ENCODE results near the gene EIF4E1B. TPM values are rescaled to one million over a fixed set of nuclear protein-coding genes. Genes with fewer than 3 reads are reported as not detected.

EIF4E1B gene
- total RNA-seq, 4 donors from 2014 or later = not detected

DNA sequence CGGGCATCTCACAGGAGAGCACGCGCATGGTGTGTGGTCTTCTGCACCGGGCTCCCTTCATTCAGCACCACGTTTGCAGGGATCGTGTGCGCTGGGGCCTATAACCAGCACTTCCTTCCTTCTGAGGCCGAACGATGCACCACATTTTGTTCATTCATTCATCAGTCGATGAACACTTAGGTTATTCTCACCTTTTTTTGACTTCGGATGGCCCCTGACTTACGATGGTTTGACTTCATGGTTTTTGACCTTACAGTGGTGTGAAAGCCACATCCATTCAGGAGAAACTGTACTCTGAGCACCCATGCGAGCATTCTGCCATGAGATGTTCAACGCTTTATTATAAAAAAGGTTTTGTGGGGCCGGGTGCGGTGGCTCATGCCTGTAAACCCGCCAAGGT lies 44.3 kb downstream of the EIF4E1B start:
- Histone ChIP-seq H3K36me3 (no peaks in the 10 kb centered on the region), H3K4me3 (no peak overlapping the region), H3K27me3 (peaks cover 0 to 73% (median 5%) of the 10 kb centered on the region in 4 donors), H3K4me1 (peaks cover 2 to 9% (median 3%) of the 10 kb centered on the region in 4 donors), H3K9me3 (no peaks in the 10 kb centered on the region), H3K27ac (replicated peaks in 1 of 4) (no peak overlapping the region)
- TF ChIP-seq, protein P1, sequence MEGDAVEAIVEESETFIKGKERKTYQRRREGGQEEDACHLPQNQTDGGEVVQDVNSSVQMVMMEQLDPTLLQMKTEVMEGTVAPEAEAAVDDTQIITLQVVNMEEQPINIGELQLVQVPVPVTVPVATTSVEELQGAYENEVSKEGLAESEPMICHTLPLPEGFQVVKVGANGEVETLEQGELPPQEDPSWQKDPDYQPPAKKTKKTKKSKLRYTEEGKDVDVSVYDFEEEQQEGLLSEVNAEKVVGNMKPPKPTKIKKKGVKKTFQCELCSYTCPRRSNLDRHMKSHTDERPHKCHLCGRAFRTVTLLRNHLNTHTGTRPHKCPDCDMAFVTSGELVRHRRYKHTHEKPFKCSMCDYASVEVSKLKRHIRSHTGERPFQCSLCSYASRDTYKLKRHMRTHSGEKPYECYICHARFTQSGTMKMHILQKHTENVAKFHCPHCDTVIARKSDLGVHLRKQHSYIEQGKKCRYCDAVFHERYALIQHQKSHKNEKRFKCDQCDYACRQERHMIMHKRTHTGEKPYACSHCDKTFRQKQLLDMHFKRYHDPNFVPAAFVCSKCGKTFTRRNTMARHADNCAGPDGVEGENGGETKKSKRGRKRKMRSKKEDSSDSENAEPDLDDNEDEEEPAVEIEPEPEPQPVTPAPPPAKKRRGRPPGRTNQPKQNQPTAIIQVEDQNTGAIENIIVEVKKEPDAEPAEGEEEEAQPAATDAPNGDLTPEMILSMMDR (IDR thresholded peaks at IDR 0.05) = no peak
- TF ChIP-seq POLR2A (IDR thresholded peaks at IDR 0.05; ENCODE audit: low read depth) (no peak), EP300 (IDR thresholded peaks at IDR 0.05) (no peak), POLR2AphosphoS5 (IDR thresholded peaks at IDR 0.05) (no peak)
- DNase-seq (ENCODE audit: extremely low spot score) = no peak
- 86% methylated on average over 17 of the region's 17 CpGs for WGBS
- intact Hi-C loops (cut with DNase I) = no loop called here

DNA sequence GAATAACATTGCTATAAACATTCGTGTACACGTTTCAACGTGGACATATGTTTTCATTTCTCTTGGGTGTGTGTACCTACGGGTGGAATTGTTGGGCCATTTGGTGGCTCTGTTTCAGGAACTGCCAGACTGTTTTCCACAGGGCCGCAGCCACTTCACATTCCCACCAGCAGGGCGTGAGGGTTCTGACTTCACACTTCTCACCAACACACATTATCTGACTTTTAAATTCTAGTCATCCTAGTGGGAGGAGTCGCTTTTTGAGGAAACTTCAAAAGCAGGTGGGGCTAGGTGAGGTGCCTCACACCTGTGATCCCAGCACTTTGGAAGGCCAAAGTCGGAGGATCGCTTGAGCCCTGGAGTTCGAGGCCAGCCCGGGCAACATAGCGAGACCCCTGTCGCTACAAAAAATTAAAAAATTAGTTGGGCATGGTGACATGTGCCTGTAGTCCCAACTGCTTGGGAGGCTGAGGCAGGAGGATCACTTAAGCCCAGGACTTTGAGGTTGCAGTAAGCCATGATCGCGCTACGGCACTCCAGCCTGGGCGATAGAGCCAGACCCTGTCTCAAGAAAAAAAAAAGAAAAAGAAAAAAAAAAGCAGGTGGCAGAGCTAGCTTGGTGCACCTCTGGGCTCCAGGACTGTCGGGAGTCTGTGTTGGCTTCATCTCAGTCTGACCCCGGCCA lies 45.3 kb downstream of the EIF4E1B start:
- Histone ChIP-seq H3K36me3 (no peaks in the 10 kb centered on the region), H3K4me3 (no peak overlapping the region), H3K27ac (replicated peaks in 1 of 4) (no peak overlapping the region), H3K4me1 (peaks cover 8 to 13% (median 10%) of the 10 kb centered on the region in 4 donors), H3K9me3 (no peaks in the 10 kb centered on the region), H3K27me3 (peaks cover 0 to 73% (median 13%) of the 10 kb centered on the region in 4 donors)
- no peak for DNase-seq (ENCODE audit: extremely low spot score)
- 68% methylated on average over 18 of the region's 19 CpGs for WGBS
- intact Hi-C loops (cut with DNase I) = no loop called here
- TF ChIP-seq, protein P1 (IDR thresholded peaks at IDR 0.05) = peak in 1 of 3 experiments; percentile 40
- TF ChIP-seq POLR2AphosphoS5 (IDR thresholded peaks at IDR 0.05) = no peak

DNA sequence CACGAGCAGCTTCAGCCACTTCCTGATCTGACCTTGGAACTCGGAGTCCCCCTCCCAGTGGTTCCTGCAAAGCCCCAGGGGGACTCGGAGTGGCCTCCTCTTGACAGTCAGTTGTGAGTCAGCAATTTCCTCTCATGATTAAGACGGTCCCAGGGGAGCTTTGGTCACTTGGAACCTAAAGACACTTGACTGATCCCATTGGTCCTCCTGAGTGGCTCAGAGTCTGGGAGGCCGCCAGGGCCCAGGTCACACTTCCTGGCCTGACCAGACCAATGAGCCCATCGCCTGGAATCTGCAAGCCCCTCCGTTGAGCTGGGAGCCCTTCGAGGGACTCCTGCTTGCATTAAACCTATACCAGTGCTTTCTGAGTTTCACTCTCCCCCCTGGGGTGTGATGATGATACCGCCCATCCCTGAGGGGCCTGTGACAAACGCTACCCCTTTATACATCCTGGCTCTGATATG lies 45.9 kb downstream of the EIF4E1B start:
- DNase-seq (ENCODE audit: extremely low spot score) = no peak
- Histone ChIP-seq H3K4me3 (no peak overlapping the region), H3K27ac (replicated peaks in 1 of 4) (no peak overlapping the region), H3K4me1 (peaks cover 8 to 13% (median 10%) of the 10 kb centered on the region in 4 donors), H3K9me3 (no peaks in the 10 kb centered on the region), H3K36me3 (no peaks in the 10 kb centered on the region), H3K27me3 (peaks cover 0 to 73% (median 14%) of the 10 kb centered on the region in 4 donors)
- WGBS = 59% methylated on average over 9 of the region's 10 CpGs
- intact Hi-C loops (cut with DNase I) = no loop called here
- no peak for TF ChIP-seq POLR2AphosphoS5 (IDR thresholded peaks at IDR 0.05)
- no peak for TF ChIP-seq POLR2A (IDR thresholded peaks at IDR 0.05; ENCODE audit: low read depth)
- TF ChIP-seq EP300 (IDR thresholded peaks at IDR 0.05) = no peak
- TF ChIP-seq, protein P1 (IDR thresholded peaks at IDR 0.05) = no peak

- Histone ChIP-seq H3K27ac (replicated peaks in 1 of 4) (no peak overlapping the region), H3K4me1 (peaks cover 8 to 13% (median 10%) of the 10 kb centered on the region in 4 donors), H3K9me3 (no peaks in the 10 kb centered on the region), H3K36me3 (no peaks in the 10 kb centered on the region), H3K27me3 (peaks cover 0 to 73% (median 15%) of the 10 kb centered on the region in 4 donors), H3K4me3 (no peak overlapping the region)
- TF ChIP-seq EP300 (IDR thresholded peaks at IDR 0.05) = no peak
- TF ChIP-seq, protein P1 (IDR thresholded peaks at IDR 0.05) = no peak
- TF ChIP-seq POLR2A (IDR thresholded peaks at IDR 0.05; ENCODE audit: low read depth) = no peak
- no peak for TF ChIP-seq POLR2AphosphoS5 (IDR thresholded peaks at IDR 0.05)
- no peak for DNase-seq (ENCODE audit: extremely low spot score)
- WGBS = 86% methylated on average over 9 of the region's 12 CpGs
- intact Hi-C loops (cut with DNase I) = no loop called here
Observed at GRCh38 chr5:176677209-176677939, 46.9 kb downstream of the EIF4E1B start.
